GM12892 (cell line): ENCODE data around the gene DDX49. TPM values are rescaled to one million over a fixed set of nuclear protein-coding genes. Genes with fewer than 3 reads are reported as not detected.
A peak's percentile ranks its signal among the peaks of the same experiment; 100 is the strongest.

Source experiments
- DNase-seq: peaks from one replicate; pipeline ENCODE4 v3.0.0; 2011; ENCODE audit not compliant: insufficient read length
- FAIRE-seq: peaks from 2 replicates; lab custom pipeline; 2011; peaks lifted over from hg19 to GRCh38; lab: Jason Lieb, UNC
- POLR2A ChIP-seq: IDR thresholded peaks from 2 replicates; pipeline ENCODE4 v1.6.1; 2011; ENCODE audit warnings: low read depth, low read length, control low read depth
- POLR2AphosphoS5 ChIP-seq: IDR thresholded peaks from 2 replicates; pipeline ENCODE4 v1.6.1; 2011; ENCODE audit warnings: low read depth, low read length, control low read depth
- TAF1 ChIP-seq: IDR thresholded peaks from 2 replicates; pipeline ENCODE4 v1.6.1; 2011; ENCODE audit warnings: low read depth, mild to moderate bottlenecking, control low read depth, low read length, borderline replicate concordance
- polyA plus RNA-seq: library from polyadenylated mRNA; unstranded; fragments of >200 nt; gene quantifications from one replicate; pipeline ENCODE4 v1.2.1, GENCODE V29; 2012; ENCODE audit warnings: missing spikeins, inconsistent platforms; ENCODE audit not compliant: missing spikeins

The DDX49 gene
- 24.4 TPM for polyA plus RNA-seq

GRCh38 chr19:18919086-18919899, at the start of gene DDX49, which contains the start of gene COPE:
Gene DDX49, plus strand, starts transcription at chr19:18919715. Its CDS starts 27 bp downstream, at chr19:18919742.
Gene COPE, minus strand, starts transcription at chr19:18919387. Its CDS starts 39 bp downstream, at chr19:18919348.
- peak; percentile 94 for TF ChIP-seq TAF1
- TF ChIP-seq POLR2A, result peak; percentile 87
- peak; percentile 91 for TF ChIP-seq POLR2AphosphoS5
- FAIRE-seq (peak; percentile 99), DNase-seq (peak; percentile 97)

- TF ChIP-seq TAF1 (no peak), POLR2AphosphoS5 (no peak), POLR2A (no peak)
- no peak for FAIRE-seq
- no peak for DNase-seq
Observed at GRCh38 chr19:18869781-18870530, 49.6 kb upstream of the DDX49 start.

GRCh38 chr19:18870531-18871172, 48.9 kb upstream of the DDX49 start:
- FAIRE-seq (no peak), DNase-seq (no peak)
- TF ChIP-seq POLR2A, result no peak
- TF ChIP-seq TAF1, result no peak
- no peak for TF ChIP-seq POLR2AphosphoS5

- TF ChIP-seq POLR2AphosphoS5, result no peak
- no peak for DNase-seq
- no peak for FAIRE-seq
Observed at GRCh38 chr19:18871543-18871942, 48.0 kb upstream of the DDX49 start.

- FAIRE-seq, result no peak
- TF ChIP-seq TAF1, result no peak
- TF ChIP-seq POLR2A, result no peak
- TF ChIP-seq POLR2AphosphoS5, result no peak
- no peak for DNase-seq
Observed at GRCh38 chr19:18875726-18876125, 43.8 kb upstream of the DDX49 start.

GRCh38 chr19:18876865-18877264, 42.6 kb upstream of the DDX49 start:
- TF ChIP-seq TAF1 (no peak), POLR2A (no peak), POLR2AphosphoS5 (no peak)
- no peak for DNase-seq
- FAIRE-seq, result no peak

GRCh38 chr19:18878058-18878797, 41.3 kb upstream of the DDX49 start:
- no peak for DNase-seq
- no peak for TF ChIP-seq POLR2AphosphoS5
- no peak for TF ChIP-seq TAF1
- TF ChIP-seq POLR2A, result no peak
- no peak for FAIRE-seq

- DNase-seq (no peak), FAIRE-seq (no peak)
- TF ChIP-seq TAF1 (no peak), POLR2AphosphoS5 (no peak), POLR2A (no peak)
Observed at GRCh38 chr19:18878858-18879578, 40.5 kb upstream of the DDX49 start.

- peak; percentile 17 for FAIRE-seq
- no peak for DNase-seq
- no peak for TF ChIP-seq TAF1
- no peak for TF ChIP-seq POLR2A
- no peak for TF ChIP-seq POLR2AphosphoS5
Observed at GRCh38 chr19:18879579-18880373, 39.7 kb upstream of the DDX49 start.

GRCh38 chr19:18881491-18881890, 38.0 kb upstream of the DDX49 start:
- FAIRE-seq (no peak), DNase-seq (no peak)
- TF ChIP-seq POLR2AphosphoS5 (no peak), TAF1 (no peak), POLR2A (no peak)
